ENCODE measurements around the gene THBS1. TPM values are rescaled to one million over a fixed set of nuclear protein-coding genes. Genes with fewer than 3 reads are reported as not detected.

The THBS1 gene
- total RNA-seq, 1 experiment from 2014 or later = not detected

GRCh38 chr15:39598186-39598850 is 17.4 kb downstream of the THBS1 start:
- H3K36me3 ChIP-seq (ENCODE audit: insufficient read depth, low read length) = no peaks in the 10 kb centered on the region
- DNase-seq = no peak
- H3K9me3 ChIP-seq (ENCODE audit: low read length) = no peaks in the 10 kb centered on the region
- no peaks in the 10 kb centered on the region for H3K9me2 ChIP-seq (replicated peaks; ENCODE audit: insufficient read depth, low read length)
- H3K4me3 ChIP-seq (ENCODE audit: low read length) = no peak overlapping the region
- H4K20me1 ChIP-seq (ENCODE audit: insufficient read depth, low read depth, low read length) = no peaks in the 10 kb centered on the region
- no peak overlapping the region for H3K9ac ChIP-seq (ENCODE audit: low read length)
- no peak overlapping the region for H3K4me2 ChIP-seq (ENCODE audit: low read depth, low read length, poor library complexity, severe bottlenecking)
- H2AFZ ChIP-seq (ENCODE audit: low read length) = no peak overlapping the region
- no peaks in the 10 kb centered on the region for H3K4me1 ChIP-seq (ENCODE audit: low read length)
- H3K79me2 ChIP-seq (ENCODE audit: low read length) = no peaks in the 10 kb centered on the region
- no peaks in the 10 kb centered on the region for H3K27me3 ChIP-seq (ENCODE audit: low read length)
- no peak overlapping the region for H3K27ac ChIP-seq (ENCODE audit: low read length)

- Histone ChIP-seq H3K9ac (ENCODE audit: low read length) (no peak overlapping the region), H3K4me1 (ENCODE audit: low read length) (no peaks in the 10 kb centered on the region), H3K4me3 (ENCODE audit: low read length) (no peak overlapping the region), H4K20me1 (ENCODE audit: insufficient read depth, low read depth, low read length) (no peaks in the 10 kb centered on the region), H3K9me3 (ENCODE audit: low read length) (no peaks in the 10 kb centered on the region), H3K4me2 (ENCODE audit: low read depth, low read length, poor library complexity, severe bottlenecking) (no peak overlapping the region), H3K27ac (ENCODE audit: low read length) (no peak overlapping the region), H3K79me2 (ENCODE audit: low read length) (no peaks in the 10 kb centered on the region), H3K9me2 (replicated peaks; ENCODE audit: insufficient read depth, low read length) (no peaks in the 10 kb centered on the region), H3K27me3 (ENCODE audit: low read length) (no peaks in the 10 kb centered on the region), H2AFZ (ENCODE audit: low read length) (no peak overlapping the region), H3K36me3 (ENCODE audit: insufficient read depth, low read length) (no peaks in the 10 kb centered on the region)
- no peak for DNase-seq
Observed at GRCh38 chr15:39598958-39599845, 18.3 kb downstream of the THBS1 start.

GRCh38 chr15:39599871-39600270 is 19.0 kb downstream of the THBS1 start:
- Histone ChIP-seq H3K4me2 (ENCODE audit: low read depth, low read length, poor library complexity, severe bottlenecking) (no peak overlapping the region), H3K27ac (ENCODE audit: low read length) (no peak overlapping the region), H3K36me3 (ENCODE audit: insufficient read depth, low read length) (no peaks in the 10 kb centered on the region), H4K20me1 (ENCODE audit: insufficient read depth, low read depth, low read length) (no peaks in the 10 kb centered on the region), H3K9ac (ENCODE audit: low read length) (no peak overlapping the region), H3K79me2 (ENCODE audit: low read length) (no peaks in the 10 kb centered on the region), H3K9me3 (ENCODE audit: low read length) (no peaks in the 10 kb centered on the region), H3K27me3 (ENCODE audit: low read length) (no peaks in the 10 kb centered on the region), H3K9me2 (replicated peaks; ENCODE audit: insufficient read depth, low read length) (no peaks in the 10 kb centered on the region), H3K4me1 (ENCODE audit: low read length) (no peaks in the 10 kb centered on the region), H3K4me3 (ENCODE audit: low read length) (no peak overlapping the region), H2AFZ (ENCODE audit: low read length) (no peak overlapping the region)
- no peak for DNase-seq

- Histone ChIP-seq H3K4me2 (ENCODE audit: low read depth, low read length, poor library complexity, severe bottlenecking) (no peak overlapping the region), H3K4me1 (ENCODE audit: low read length) (no peaks in the 10 kb centered on the region), H3K27ac (ENCODE audit: low read length) (no peak overlapping the region), H4K20me1 (ENCODE audit: insufficient read depth, low read depth, low read length) (no peaks in the 10 kb centered on the region), H3K9me3 (ENCODE audit: low read length) (no peaks in the 10 kb centered on the region), H3K4me3 (ENCODE audit: low read length) (no peak overlapping the region), H3K79me2 (ENCODE audit: low read length) (no peaks in the 10 kb centered on the region), H3K27me3 (ENCODE audit: low read length) (no peaks in the 10 kb centered on the region; the same call in 1 of the 2 replicates), H3K9me2 (replicated peaks; ENCODE audit: insufficient read depth, low read length) (no peaks in the 10 kb centered on the region), H3K9ac (ENCODE audit: low read length) (no peak overlapping the region), H2AFZ (ENCODE audit: low read length) (no peak overlapping the region), H3K36me3 (ENCODE audit: insufficient read depth, low read length) (no peaks in the 10 kb centered on the region)
- DNase-seq = no peak
Observed at GRCh38 chr15:39602143-39602542, 21.3 kb downstream of the THBS1 start.

GRCh38 chr15:39605146-39605545 is 24.3 kb downstream of the THBS1 start:
- H3K9ac ChIP-seq (ENCODE audit: low read length) = no peak overlapping the region
- H3K27me3 ChIP-seq (ENCODE audit: low read length) = no peaks in the 10 kb centered on the region; the same call in 1 of the 2 replicates
- no peak overlapping the region for H3K4me2 ChIP-seq (ENCODE audit: low read depth, low read length, poor library complexity, severe bottlenecking)
- H3K9me3 ChIP-seq (ENCODE audit: low read length) = no peaks in the 10 kb centered on the region
- H3K36me3 ChIP-seq (ENCODE audit: insufficient read depth, low read length) = no peaks in the 10 kb centered on the region
- H3K4me3 ChIP-seq (ENCODE audit: low read length) = no peak overlapping the region
- H3K9me2 ChIP-seq (replicated peaks; ENCODE audit: insufficient read depth, low read length) = no peaks in the 10 kb centered on the region
- no peak overlapping the region for H2AFZ ChIP-seq (ENCODE audit: low read length)
- H3K27ac ChIP-seq (ENCODE audit: low read length) = no peak overlapping the region
- H4K20me1 ChIP-seq (ENCODE audit: insufficient read depth, low read depth, low read length) = no peaks in the 10 kb centered on the region
- H3K4me1 ChIP-seq (ENCODE audit: low read length) = no peaks in the 10 kb centered on the region
- H3K79me2 ChIP-seq (ENCODE audit: low read length) = no peaks in the 10 kb centered on the region
- DNase-seq = no peak

GRCh38 chr15:39608185-39609139 is 27.6 kb downstream of the THBS1 start:
- no peak overlapping the region for H3K4me2 ChIP-seq (ENCODE audit: low read depth, low read length, poor library complexity, severe bottlenecking)
- H3K79me2 ChIP-seq (ENCODE audit: low read length) = no peaks in the 10 kb centered on the region
- H4K20me1 ChIP-seq (ENCODE audit: insufficient read depth, low read depth, low read length) = no peaks in the 10 kb centered on the region
- no peaks in the 10 kb centered on the region for H3K9me3 ChIP-seq (ENCODE audit: low read length)
- H3K27ac ChIP-seq (ENCODE audit: low read length) = no peak overlapping the region
- no peak overlapping the region for H3K4me3 ChIP-seq (ENCODE audit: low read length)
- no peaks in the 10 kb centered on the region; the same call in 1 of the 2 replicates for H3K27me3 ChIP-seq (ENCODE audit: low read length)
- no peak overlapping the region for H2AFZ ChIP-seq (ENCODE audit: low read length)
- H3K9ac ChIP-seq (ENCODE audit: low read length) = no peak overlapping the region
- DNase-seq = no peak
- no peaks in the 10 kb centered on the region for H3K4me1 ChIP-seq (ENCODE audit: low read length)
- H3K36me3 ChIP-seq (ENCODE audit: insufficient read depth, low read length) = no peaks in the 10 kb centered on the region
- no peaks in the 10 kb centered on the region for H3K9me2 ChIP-seq (replicated peaks; ENCODE audit: insufficient read depth, low read length)

- Histone ChIP-seq H3K4me3 (ENCODE audit: low read length) (no peak overlapping the region), H3K9me2 (replicated peaks; ENCODE audit: insufficient read depth, low read length) (no peaks in the 10 kb centered on the region), H3K9me3 (ENCODE audit: low read length) (no peaks in the 10 kb centered on the region), H3K4me1 (ENCODE audit: low read length) (no peaks in the 10 kb centered on the region), H2AFZ (ENCODE audit: low read length) (no peak overlapping the region), H3K4me2 (ENCODE audit: low read depth, low read length, poor library complexity, severe bottlenecking) (no peak overlapping the region), H4K20me1 (ENCODE audit: insufficient read depth, low read depth, low read length) (no peaks in the 10 kb centered on the region), H3K36me3 (ENCODE audit: insufficient read depth, low read length) (no peaks in the 10 kb centered on the region), H3K9ac (ENCODE audit: low read length) (no peak overlapping the region), H3K79me2 (ENCODE audit: low read length) (no peaks in the 10 kb centered on the region), H3K27ac (ENCODE audit: low read length) (no peak overlapping the region), H3K27me3 (ENCODE audit: low read length) (no peaks in the 10 kb centered on the region; the same call in 1 of the 2 replicates)
- no peak for DNase-seq
Observed at GRCh38 chr15:39609166-39609916, 28.5 kb downstream of the THBS1 start.

Data from Karpas-422 (cell line).